Measurements from ENCODE around the gene DNAH2.

GRCh38 chr17:7754656-7755055 lies 37.1 kb downstream of the DNAH2 start:
- TF ChIP-seq CTCF (IDR thresholded peaks at IDR 0.05; ENCODE audit: poor library complexity, severe bottlenecking) = no peak
- no peak for TF ChIP-seq EP300 (conservative IDR thresholded peaks at IDR 0.05; ENCODE audit: poor library complexity, severe bottlenecking)
- no peak for TF ChIP-seq TAF1 (IDR thresholded peaks at IDR 0.05; ENCODE audit: low read depth)
- TF ChIP-seq REST (IDR thresholded peaks at IDR 0.05; ENCODE audit: borderline replicate concordance) = no peak
